GM12891 (cell line): ENCODE measurements around the gene PPP6R1.

Experiments
- POLR2A ChIP-seq: IDR thresholded peaks from 2 replicates; pipeline ENCODE4 v1.6.1; 2011; ENCODE audit warnings: low read depth, low read length, control low read depth
- POLR2AphosphoS5 ChIP-seq: IDR thresholded peaks from 2 replicates; pipeline ENCODE4 v1.6.1; 2011; ENCODE audit warnings: low read depth, low read length, control low read depth

DNA sequence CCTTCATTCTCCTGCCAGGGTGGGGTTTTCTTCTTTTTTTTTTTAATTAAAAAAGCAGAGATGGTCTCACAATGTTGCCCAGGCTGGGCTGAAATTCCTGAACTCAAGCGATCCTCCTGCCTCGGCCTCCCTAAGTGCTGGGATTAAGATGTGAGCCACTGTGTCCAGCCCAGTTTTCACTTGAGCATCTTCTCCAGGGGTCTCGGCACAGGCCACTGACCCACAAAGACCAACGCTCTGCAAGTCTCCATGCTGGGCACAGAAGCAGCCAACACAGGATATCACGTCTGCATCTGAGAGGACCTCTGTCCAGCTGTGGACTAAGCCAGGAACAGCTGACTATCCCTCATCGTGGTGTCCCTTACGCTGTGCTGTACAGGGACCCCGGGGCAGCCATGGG, 20.8 kb downstream of the PPP6R1 start:
- TF ChIP-seq POLR2A (no peak), POLR2AphosphoS5 (no peak)
